ENCODE data around the gene DGLUCY. TPM values are rescaled to one million over a fixed set of nuclear protein-coding genes. Genes with fewer than 3 reads are reported as not detected.
A peak's percentile ranks its signal among the peaks of the same experiment; 100 is the strongest.

The DGLUCY gene
- total RNA-seq, 1 donor from 2014 or later = 15.6 TPM

DNA sequence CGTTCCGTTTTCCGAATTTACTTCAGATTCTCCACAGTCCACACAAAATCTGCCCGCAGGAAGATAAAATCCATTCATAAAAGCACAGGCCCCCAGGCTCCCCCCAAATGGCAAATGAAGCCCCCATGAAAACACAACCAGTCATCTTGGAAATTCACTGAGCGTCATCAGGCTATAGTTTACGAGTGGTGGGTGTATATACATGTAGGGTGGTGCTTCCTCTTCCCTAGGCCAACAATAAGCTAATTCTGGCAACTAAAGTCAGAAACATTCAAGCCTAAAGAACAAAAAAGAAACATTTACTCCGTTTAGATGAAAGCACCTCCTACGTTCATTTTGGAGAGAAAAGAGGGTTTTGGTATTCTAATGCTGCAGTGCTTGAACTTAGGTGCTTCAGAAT, 124.8 kb downstream of the DGLUCY start:
- no peaks in the 10 kb centered on the region for H3K36me3 Mint-ChIP-seq (ENCODE audit: low read depth)
- H3K4me3 Mint-ChIP-seq = no peak overlapping the region
- H3K4me1 Mint-ChIP-seq = no peaks in the 10 kb centered on the region

DNA sequence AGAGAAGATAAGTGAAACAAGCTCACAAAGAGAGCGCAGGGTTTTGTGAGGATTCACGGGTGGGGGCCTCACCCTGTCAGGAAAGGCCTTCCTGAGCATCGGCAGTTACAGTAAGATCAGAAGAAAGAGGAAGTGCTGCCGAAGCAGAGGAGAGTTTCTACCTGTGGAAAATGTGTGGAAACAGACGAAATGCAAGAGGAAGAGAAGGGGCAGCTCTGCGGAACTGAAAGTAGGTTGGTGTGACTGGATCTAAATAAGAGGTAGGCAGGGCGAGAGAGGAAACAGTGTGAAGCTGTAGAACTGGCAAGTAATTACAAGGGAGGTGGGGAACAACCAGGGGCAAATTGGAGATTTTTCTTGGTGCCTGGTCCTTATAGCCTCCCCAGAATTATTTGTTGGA, 128.0 kb downstream of the DGLUCY start:
- Mint-ChIP-seq H3K4me1 (no peaks in the 10 kb centered on the region), H3K4me3 (no peak overlapping the region), H3K36me3 (ENCODE audit: low read depth) (no peaks in the 10 kb centered on the region), H3K27me3 (ENCODE audit: low read depth) (peaks cover 19% of the 10 kb centered on the region), H3K9me3 (peaks cover 2% of the 10 kb centered on the region), H3K27ac (ENCODE audit: unreplicated experiment) (peak overlapping the region; percentile 20)
- TF ChIP-seq, protein P1, sequence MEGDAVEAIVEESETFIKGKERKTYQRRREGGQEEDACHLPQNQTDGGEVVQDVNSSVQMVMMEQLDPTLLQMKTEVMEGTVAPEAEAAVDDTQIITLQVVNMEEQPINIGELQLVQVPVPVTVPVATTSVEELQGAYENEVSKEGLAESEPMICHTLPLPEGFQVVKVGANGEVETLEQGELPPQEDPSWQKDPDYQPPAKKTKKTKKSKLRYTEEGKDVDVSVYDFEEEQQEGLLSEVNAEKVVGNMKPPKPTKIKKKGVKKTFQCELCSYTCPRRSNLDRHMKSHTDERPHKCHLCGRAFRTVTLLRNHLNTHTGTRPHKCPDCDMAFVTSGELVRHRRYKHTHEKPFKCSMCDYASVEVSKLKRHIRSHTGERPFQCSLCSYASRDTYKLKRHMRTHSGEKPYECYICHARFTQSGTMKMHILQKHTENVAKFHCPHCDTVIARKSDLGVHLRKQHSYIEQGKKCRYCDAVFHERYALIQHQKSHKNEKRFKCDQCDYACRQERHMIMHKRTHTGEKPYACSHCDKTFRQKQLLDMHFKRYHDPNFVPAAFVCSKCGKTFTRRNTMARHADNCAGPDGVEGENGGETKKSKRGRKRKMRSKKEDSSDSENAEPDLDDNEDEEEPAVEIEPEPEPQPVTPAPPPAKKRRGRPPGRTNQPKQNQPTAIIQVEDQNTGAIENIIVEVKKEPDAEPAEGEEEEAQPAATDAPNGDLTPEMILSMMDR (conservative IDR thresholded peaks at IDR 0.05) = no peak
- DNase-seq (ENCODE audit: low read depth, low spot score) = no peak

More for the DNA sequence above, 124.8 kb downstream of the DGLUCY start:
- no peak for DNase-seq (ENCODE audit: low read depth, low spot score)
- Mint-ChIP-seq H3K27me3 (ENCODE audit: low read depth) (peaks cover 18% of the 10 kb centered on the region), H3K27ac (ENCODE audit: unreplicated experiment) (peak overlapping the region; percentile 29), H3K9me3 (peaks cover 2% of the 10 kb centered on the region)
- TF ChIP-seq, protein P1 (conservative IDR thresholded peaks at IDR 0.05) = no peak

DNA sequence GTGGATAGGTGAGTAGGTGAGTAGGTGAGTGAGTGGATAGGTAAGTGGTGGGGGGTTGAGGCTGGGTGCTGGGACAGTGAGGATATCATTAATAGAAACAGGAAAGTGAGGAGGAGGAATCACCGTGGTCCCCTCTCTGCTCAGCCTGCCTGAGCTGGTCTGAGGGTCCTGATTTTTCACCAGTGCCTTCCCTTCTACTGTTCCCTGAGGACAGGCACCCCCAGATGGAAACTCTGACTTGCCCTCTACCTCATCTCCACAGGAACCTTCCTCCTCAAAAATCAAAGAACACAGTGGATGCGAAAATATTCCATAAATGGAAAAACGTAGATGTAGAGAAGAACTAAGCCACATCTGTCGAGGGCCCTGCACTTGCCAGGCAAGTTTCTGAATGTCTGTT, 128.8 kb downstream of the DGLUCY start:
- TF ChIP-seq, protein P1 (conservative IDR thresholded peaks at IDR 0.05) = no peak
- no peak overlapping the region for H3K4me3 Mint-ChIP-seq
- H3K27ac Mint-ChIP-seq (ENCODE audit: unreplicated experiment) = no peak overlapping the region
- peaks cover 2% of the 10 kb centered on the region for H3K9me3 Mint-ChIP-seq
- no peak for DNase-seq (ENCODE audit: low read depth, low spot score)
- H3K36me3 Mint-ChIP-seq (ENCODE audit: low read depth) = no peaks in the 10 kb centered on the region
- no peaks in the 10 kb centered on the region for H3K4me1 Mint-ChIP-seq
- H3K27me3 Mint-ChIP-seq (ENCODE audit: low read depth) = peaks cover 19% of the 10 kb centered on the region

DNA sequence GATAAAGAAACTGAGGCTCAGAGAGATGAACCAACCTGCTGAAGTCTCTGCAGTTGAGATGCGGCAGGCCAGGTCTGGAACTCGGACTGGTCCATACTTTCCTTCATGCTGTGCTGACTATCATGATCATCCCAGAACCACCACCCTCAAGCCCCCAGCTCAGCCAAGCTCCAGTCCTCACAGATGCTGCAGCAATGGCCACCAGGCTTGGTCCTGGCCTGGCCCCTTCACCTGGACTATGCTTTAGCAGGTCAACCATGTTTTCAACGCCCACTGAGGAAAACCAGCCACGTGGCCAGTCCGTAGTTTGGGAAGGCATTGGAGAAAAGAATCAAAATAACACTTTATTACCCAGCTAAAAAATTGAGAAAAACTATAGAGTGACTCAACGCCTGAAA, 129.2 kb downstream of the DGLUCY start:
- Mint-ChIP-seq H3K27ac (ENCODE audit: unreplicated experiment) (no peak overlapping the region), H3K36me3 (ENCODE audit: low read depth) (no peaks in the 10 kb centered on the region), H3K4me1 (no peaks in the 10 kb centered on the region), H3K4me3 (no peak overlapping the region), H3K9me3 (peaks cover 2% of the 10 kb centered on the region), H3K27me3 (ENCODE audit: low read depth) (peaks cover 19% of the 10 kb centered on the region)
- TF ChIP-seq, protein P1 (conservative IDR thresholded peaks at IDR 0.05) = no peak
- no peak for DNase-seq (ENCODE audit: low read depth, low spot score)

DNA sequence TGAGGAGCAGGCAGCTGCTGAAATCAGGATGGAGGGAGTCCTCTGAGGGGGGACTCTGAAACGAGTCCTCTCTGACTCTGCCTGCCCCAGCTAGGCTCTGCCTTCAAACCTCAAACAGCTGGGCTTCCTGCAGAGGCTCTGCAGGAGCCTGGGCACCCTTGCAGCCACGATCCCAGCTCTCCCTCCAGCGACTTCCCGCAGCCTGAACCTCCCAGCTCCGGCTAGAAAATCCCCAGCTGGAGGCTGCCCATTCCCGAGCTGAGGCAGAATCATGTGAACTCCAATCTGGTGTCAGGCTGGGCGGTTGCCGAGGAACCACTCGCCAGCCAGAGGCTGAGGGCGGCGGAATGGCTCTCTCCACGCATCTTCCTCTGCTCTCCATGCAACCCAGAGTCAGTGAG, 130.6 kb downstream of the DGLUCY start, which contains the start of gene GPR68:
TSS of gene GPR68 (minus strand) at position 204 of the 401 bp plus-strand sequence. CDS start 9,654 bp downstream, outside the sequence.
- TF ChIP-seq, protein P1 (conservative IDR thresholded peaks at IDR 0.05) = no peak
- no peak for DNase-seq (ENCODE audit: low read depth, low spot score)
- H3K4me1 Mint-ChIP-seq = no peaks in the 10 kb centered on the region
- H3K4me3 Mint-ChIP-seq = no peak within 1 kb of the TSS
- no peak within 1 kb of the TSS for H3K27ac Mint-ChIP-seq (ENCODE audit: unreplicated experiment)
- no peaks in the 10 kb centered on the region for H3K36me3 Mint-ChIP-seq (ENCODE audit: low read depth)
- H3K9me3 Mint-ChIP-seq = peaks cover 2% of the 10 kb centered on the region
- H3K27me3 Mint-ChIP-seq (ENCODE audit: low read depth) = peaks cover 15% of the 10 kb centered on the region
